ENCODE data around the gene THEM4. TPM values are rescaled to one million over a fixed set of nuclear protein-coding genes. Genes with fewer than 3 reads are reported as not detected.
"Not testable (repeated sequence)": the region's sequence is repeated elsewhere in the genome, so short reads cannot be mapped to it uniquely, and the experiment has no call there.

The THEM4 gene
- total RNA-seq, 1 experiment from 2014 or later: 10.9 TPM

DNA sequence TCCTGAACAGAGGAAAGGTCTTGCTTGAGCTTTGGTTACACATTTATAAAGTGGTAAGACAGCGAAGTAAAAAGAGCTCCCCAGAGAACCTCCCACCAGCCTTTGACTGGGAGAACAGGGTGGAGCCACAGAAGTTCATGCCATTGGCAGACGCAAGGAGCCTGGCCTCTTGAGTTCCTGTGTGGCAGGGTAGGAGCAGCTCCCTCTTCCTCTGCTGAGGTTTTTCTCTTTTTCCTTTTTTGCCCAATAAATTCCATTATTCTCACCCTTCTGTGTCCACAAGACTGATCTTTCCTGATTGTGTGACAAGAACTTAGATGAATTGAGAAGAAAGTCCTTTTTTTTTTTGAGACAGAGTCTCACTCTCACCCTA is 4.3 kb downstream of the THEM4 start (continued):
- TF ChIP-seq, protein P1, sequence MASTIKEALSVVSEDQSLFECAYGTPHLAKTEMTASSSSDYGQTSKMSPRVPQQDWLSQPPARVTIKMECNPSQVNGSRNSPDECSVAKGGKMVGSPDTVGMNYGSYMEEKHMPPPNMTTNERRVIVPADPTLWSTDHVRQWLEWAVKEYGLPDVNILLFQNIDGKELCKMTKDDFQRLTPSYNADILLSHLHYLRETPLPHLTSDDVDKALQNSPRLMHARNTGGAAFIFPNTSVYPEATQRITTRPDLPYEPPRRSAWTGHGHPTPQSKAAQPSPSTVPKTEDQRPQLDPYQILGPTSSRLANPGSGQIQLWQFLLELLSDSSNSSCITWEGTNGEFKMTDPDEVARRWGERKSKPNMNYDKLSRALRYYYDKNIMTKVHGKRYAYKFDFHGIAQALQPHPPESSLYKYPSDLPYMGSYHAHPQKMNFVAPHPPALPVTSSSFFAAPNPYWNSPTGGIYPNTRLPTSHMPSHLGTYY (CRISPR knock-in tag; IDR thresholded peaks at IDR 0.05): no peak
- TF ChIP-seq, protein P2, sequence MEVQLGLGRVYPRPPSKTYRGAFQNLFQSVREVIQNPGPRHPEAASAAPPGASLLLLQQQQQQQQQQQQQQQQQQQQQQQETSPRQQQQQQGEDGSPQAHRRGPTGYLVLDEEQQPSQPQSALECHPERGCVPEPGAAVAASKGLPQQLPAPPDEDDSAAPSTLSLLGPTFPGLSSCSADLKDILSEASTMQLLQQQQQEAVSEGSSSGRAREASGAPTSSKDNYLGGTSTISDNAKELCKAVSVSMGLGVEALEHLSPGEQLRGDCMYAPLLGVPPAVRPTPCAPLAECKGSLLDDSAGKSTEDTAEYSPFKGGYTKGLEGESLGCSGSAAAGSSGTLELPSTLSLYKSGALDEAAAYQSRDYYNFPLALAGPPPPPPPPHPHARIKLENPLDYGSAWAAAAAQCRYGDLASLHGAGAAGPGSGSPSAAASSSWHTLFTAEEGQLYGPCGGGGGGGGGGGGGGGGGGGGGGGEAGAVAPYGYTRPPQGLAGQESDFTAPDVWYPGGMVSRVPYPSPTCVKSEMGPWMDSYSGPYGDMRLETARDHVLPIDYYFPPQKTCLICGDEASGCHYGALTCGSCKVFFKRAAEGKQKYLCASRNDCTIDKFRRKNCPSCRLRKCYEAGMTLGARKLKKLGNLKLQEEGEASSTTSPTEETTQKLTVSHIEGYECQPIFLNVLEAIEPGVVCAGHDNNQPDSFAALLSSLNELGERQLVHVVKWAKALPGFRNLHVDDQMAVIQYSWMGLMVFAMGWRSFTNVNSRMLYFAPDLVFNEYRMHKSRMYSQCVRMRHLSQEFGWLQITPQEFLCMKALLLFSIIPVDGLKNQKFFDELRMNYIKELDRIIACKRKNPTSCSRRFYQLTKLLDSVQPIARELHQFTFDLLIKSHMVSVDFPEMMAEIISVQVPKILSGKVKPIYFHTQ (CRISPR knock-in tag; IDR thresholded peaks at IDR 0.05): no peak

DNA sequence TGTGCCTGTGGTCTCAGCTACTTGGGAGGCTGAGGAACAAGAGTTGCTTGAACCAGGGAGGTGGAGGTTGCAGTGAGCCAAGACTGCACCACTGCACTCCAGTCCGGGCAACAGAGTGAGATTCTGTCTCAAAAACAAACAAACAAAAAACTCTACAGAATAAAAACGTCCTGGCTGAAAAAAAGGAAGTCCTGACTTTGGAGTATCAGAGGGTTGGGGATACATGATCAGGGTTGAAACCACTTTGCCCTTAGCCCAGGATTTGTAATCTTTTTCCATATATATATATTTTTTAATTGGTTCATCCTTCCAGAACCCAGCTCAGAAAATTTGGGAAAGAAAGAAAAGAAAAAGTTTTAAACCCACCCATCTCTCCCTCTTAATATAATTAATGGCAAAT is 6.5 kb downstream of the THEM4 start:
- DNase-seq (ENCODE audit: low spot score) (no peak), ATAC-seq (no peak)
- Mint-ChIP-seq H3K36me3 (peaks cover 80% of the 10 kb centered on the region), H3K4me3 (no peak overlapping the region), H3K27ac (no peak overlapping the region), H3K27me3 (ENCODE audit: low read depth) (peaks cover 10% of the 10 kb centered on the region), H3K4me1 (no peaks in the 10 kb centered on the region), H3K9me3 (peaks cover 76% of the 10 kb centered on the region)
- CTCF ChIA-PET: no interaction called here
- TF ChIP-seq ZNF671 (CRISPR knock-in tag; IDR thresholded peaks at IDR 0.05) (no peak), RORB (CRISPR knock-in tag; IDR thresholded peaks at IDR 0.05) (no peak), ZNF138 (CRISPR knock-in tag; conservative IDR thresholded peaks at IDR 0.05) (no peak)
- TF ChIP-seq, protein P2 (CRISPR knock-in tag; IDR thresholded peaks at IDR 0.05): no peak
- TF ChIP-seq, protein P3, sequence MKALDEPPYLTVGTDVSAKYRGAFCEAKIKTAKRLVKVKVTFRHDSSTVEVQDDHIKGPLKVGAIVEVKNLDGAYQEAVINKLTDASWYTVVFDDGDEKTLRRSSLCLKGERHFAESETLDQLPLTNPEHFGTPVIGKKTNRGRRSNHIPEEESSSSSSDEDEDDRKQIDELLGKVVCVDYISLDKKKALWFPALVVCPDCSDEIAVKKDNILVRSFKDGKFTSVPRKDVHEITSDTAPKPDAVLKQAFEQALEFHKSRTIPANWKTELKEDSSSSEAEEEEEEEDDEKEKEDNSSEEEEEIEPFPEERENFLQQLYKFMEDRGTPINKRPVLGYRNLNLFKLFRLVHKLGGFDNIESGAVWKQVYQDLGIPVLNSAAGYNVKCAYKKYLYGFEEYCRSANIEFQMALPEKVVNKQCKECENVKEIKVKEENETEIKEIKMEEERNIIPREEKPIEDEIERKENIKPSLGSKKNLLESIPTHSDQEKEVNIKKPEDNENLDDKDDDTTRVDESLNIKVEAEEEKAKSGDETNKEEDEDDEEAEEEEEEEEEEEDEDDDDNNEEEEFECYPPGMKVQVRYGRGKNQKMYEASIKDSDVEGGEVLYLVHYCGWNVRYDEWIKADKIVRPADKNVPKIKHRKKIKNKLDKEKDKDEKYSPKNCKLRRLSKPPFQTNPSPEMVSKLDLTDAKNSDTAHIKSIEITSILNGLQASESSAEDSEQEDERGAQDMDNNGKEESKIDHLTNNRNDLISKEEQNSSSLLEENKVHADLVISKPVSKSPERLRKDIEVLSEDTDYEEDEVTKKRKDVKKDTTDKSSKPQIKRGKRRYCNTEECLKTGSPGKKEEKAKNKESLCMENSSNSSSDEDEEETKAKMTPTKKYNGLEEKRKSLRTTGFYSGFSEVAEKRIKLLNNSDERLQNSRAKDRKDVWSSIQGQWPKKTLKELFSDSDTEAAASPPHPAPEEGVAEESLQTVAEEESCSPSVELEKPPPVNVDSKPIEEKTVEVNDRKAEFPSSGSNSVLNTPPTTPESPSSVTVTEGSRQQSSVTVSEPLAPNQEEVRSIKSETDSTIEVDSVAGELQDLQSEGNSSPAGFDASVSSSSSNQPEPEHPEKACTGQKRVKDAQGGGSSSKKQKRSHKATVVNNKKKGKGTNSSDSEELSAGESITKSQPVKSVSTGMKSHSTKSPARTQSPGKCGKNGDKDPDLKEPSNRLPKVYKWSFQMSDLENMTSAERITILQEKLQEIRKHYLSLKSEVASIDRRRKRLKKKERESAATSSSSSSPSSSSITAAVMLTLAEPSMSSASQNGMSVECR (CRISPR knock-in tag; IDR thresholded peaks at IDR 0.05; ENCODE audit: borderline replicate concordance): no peak
- TF ChIP-seq, protein P4, sequence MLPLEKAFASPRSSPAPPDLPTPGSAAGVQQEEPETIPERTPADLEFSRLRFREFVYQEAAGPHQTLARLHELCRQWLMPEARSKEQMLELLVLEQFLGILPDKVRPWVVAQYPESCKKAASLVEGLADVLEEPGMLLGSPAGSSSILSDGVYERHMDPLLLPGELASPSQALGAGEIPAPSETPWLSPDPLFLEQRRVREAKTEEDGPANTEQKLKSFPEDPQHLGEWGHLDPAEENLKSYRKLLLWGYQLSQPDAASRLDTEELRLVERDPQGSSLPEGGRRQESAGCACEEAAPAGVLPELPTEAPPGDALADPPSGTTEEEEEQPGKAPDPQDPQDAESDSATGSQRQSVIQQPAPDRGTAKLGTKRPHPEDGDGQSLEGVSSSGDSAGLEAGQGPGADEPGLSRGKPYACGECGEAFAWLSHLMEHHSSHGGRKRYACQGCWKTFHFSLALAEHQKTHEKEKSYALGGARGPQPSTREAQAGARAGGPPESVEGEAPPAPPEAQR (CRISPR knock-in tag; IDR thresholded peaks at IDR 0.05): no peak
- POLR2A ChIA-PET: no interaction called here

DNA sequence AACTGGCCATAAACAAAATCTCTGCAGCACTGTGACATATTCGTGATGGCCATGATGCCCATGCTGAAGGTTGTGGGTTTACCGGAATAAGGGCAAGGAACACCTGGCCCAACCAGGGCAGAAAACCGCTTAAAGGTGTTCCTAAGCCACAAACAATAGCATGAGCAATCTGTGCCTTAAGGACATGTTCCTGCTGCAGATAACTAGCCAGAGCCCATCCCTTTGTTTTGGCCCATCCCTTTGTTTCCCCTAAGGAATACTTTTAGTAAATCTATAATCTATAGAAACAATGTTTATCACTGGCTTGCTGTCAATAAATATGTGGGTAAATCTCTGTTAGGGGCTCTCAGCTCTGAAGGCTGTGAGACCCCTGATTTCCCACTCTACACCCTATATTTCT is 8.5 kb downstream of the THEM4 start:
- DNase-seq (ENCODE audit: low spot score); H3K4me3 Mint-ChIP-seq; POLR2A ChIA-PET; ATAC-seq; CTCF ChIA-PET; H3K4me1 Mint-ChIP-seq; H3K27ac Mint-ChIP-seq; H3K27me3 Mint-ChIP-seq (ENCODE audit: low read depth): not testable (repeated sequence)
- peaks cover 62% of the 10 kb centered on the region for H3K9me3 Mint-ChIP-seq
- peaks cover 63% of the 10 kb centered on the region for H3K36me3 Mint-ChIP-seq

Measured in WTC11 (cell line).